NCI-H526 (cell line): ENCODE measurements around the gene TRMT112.
A peak's percentile ranks its signal among the peaks of the same experiment; 100 is the strongest.
"Not testable (repeated sequence)": the region's sequence is repeated elsewhere in the genome, so short reads cannot be mapped to it uniquely, and the experiment has no call there.

Source experiments
- DNase-seq, 2 experiments: peaks; one replicate each; lab custom pipeline; 2025; lab: John Stamatoyannopoulos, UW

TRMT112 gene

DNA sequence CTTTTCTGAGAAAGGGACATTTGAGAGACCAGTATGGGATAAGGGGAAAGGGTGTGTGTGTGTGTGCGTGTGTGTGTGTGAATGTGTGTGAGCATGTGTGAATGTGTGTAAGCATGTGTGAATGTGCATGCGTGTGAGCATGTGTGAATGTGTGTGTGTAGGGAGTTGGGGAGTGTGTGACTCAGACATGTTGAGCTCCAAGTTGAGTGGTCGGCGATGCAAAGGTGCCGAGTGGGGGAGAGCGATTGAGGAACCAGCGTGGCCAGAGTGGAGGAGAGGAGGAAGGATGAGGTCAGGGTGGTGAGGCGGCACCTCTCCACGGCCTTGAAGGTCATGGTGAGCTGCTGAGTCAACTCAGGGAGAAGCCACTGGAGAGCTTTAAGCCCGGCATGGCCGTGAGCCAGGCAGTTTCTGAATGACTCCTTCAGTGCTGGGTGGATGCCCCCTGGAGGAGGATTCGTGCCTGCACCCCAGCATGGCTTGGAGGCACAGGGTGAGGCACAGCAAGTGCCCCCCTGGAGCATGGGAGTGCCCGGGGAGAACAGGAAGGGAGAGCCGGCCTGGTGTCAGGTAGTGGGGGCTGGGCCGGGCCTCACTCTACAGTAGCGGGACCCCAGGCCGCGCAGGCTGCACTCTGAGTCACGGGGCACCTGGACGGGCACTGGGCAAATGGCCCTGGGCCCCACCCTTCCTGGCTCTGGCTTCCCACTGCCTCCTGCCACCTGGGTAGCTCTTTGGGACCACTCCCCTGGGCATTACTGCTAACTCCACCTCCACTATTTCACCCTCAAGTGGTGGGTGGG lies 14.4 kb upstream of the TRMT112 start:
- peak in 1 of 2 experiments; percentile 46 for DNase-seq

DNA sequence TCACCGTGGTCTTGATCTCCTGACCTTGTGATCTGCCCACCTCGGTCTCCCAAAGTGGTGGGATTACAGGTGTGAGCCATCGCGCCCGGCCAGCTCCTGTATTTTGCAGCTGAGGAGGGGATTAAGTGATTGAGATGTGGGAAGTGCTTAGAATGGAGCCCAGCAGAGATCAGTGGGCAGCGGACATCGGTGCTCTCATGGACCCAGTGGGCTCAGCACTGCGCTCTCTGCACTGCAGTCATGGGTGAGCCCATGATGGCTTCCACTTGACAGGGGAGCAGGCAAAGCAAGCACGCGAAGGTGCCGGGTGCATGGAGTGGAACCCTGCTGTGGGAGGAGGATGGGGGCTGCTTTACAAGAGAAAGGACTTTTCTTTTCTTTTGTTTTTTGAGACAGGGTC lies 13.5 kb upstream of the TRMT112 start:
- DNase-seq: no peak

DNA sequence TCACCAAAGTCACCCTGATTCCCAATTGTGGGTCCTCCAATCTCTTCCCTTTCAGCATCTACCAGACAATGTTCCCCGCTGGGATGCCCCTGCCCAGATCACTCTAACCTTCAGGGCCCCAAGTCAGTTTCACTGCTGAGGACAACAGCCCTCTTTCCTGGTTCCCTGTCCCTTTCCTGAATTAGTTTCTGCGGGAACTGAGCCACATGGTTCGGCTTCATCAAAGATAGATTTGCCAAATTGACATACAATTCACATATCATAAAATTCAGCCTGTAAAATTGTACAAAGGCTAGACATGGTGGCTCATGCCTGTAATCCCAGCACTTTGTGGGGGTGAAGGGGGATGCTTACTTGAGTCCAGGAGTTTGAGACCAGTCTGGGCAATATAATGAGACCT lies 10.6 kb upstream of the TRMT112 start:
- DNase-seq: no peak

DNA sequence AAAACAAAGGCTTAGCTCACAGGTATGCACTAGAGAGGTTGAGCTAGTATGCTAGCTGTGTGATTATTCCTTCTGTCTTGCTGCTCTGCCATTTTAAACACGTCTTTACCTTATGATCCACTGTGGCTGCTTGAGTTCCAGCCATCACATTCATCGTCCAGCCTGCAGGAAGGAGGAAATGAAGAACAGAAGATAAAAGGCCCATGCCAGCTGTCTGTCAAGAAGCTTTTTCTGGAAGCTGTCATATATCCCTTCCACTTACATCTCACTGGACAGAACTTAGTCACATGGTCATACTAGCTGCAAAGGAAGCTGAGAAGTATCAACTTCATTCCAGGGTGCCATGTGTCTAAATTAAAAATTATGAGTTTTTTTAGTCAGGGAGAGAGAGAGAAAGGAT lies 10.0 kb upstream of the TRMT112 start:
- no peak for DNase-seq

DNA sequence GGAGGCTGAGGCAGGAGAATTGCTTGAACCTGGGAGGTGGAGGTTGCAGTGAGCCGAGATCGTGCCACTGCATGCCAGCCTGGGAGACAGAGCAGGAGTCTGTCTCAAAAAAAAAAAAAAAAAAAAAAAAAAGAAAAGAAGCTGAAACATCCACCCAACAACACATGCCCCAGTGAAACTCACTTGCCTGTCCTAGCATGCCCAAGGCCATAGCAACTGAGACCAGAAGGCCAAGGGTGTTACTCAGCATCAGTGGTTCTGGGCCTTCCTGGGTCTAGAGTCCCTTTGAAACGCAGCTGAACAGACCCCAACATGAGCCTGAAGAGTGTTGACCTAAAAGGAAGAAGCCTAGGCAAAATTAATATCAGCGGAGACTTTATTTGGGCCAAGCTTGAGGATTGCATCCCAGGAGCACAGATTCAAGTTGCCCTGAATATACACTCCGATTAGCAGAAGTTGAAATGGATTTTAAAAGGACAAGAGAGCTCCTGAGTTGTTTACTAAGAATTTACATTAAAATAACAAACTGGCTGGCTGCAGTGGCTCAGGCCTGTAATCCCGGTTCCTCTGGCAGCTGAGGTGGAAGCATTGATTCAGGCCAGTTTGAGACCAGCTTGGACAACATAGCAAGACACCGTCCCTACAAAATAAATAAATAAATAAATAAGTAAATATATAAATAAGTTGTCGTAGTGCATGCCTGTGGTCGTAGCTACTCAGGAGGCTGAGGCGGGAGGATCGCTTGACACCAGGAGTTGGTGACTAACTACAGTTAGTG lies 7.5 kb upstream of the TRMT112 start:
- DNase-seq: no peak

DNA sequence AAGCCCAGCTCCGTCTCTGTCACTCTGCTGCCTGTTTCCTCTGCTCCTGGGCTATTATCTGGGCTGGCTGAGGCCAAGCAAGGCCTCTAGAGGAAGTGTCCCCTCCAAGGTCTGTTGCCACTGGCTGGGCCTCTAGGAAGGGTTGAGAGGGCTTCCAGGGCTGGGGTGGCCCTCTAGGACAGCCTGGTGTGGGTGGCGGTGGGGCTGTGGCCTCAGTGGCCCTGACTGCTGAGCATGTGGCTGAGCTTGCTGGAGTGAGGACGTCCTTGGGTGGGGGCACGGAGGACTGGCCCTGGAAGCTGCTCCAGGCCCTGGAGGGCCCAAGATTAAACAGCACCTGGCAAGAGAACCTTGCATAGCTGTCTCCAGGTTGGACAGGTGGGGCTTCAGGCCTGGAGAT lies 6.6 kb upstream of the TRMT112 start:
- DNase-seq: not testable (repeated sequence)

DNA sequence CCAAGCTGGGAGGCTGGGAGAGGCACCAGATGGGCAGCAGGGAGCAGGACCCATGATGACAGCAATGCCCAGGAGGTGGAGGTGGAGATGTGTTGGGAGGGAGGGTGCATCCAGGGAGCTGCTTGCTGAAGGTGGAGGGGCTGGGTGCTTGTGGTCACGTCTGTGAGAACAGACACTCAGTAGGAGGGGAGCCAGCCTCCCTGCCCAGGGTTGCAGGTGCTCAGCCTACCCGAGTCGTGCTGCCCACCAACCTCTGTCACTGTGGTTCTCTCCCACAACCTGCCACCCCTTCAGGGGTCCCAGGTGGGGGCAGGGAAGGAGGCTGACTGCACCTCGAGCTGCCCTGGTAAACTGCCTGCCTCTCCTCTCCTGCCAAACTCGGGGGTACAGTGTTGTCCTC lies 6.0 kb upstream of the TRMT112 start:
- no peak for DNase-seq

DNA sequence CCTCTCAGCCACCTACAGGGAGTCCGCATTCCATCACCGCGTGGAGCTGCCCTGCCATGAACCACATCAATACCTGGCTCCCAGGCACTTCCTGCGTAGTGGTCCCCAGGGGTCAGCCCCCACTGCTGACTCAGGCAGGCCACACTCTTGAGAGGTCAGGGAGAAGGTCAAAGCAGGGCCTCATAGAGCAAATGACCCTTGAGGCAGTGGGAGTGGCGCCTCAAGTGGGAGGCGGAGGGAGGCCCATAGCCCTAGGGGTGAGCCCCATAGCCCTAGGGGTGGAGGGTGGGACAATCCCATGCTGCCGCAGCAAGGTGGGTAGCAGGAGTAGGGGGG lies 5.5 kb upstream of the TRMT112 start:
- DNase-seq: no peak

DNA sequence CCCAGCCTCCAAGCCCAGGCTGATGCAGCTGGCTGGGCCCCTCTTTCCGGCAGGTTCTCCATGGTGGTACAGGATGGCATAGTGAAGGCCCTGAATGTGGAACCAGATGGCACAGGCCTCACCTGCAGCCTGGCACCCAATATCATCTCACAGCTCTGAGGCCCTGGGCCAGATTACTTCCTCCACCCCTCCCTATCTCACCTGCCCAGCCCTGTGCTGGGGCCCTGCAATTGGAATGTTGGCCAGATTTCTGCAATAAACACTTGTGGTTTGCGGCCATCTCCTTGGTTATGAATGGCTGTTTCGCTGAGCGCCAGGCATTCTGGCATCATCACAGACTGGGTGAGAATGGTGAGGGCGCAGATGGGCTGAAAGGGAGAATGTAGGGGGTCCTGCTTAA lies 4.2 kb upstream of the TRMT112 start:
- no peak for DNase-seq

DNA sequence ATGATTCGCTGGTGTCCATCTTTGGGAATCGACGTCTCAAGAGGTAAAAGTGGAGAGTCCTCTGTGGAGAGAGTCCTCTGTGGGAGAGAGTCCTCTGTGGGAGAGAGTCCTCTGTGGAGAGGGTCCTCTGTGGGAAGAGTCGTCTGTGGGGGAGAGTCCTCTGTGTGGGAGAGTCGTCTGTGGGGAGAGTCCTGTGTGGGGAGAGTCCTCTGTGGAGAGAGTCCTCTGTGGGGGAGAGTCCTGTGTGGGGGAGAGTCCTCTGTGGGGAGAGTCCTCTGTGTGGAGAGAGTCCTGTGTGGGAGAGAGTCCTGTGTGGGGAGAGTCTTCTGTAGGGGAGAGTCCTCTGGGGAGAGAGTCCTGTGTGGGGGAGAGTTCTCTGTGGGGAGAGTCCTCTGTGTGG lies 3.7 kb upstream of the TRMT112 start:
- DNase-seq: no peak

GRCh38 chr11:64320556-64320955 lies 3.2 kb upstream of the TRMT112 start:
- no peak for DNase-seq

DNA sequence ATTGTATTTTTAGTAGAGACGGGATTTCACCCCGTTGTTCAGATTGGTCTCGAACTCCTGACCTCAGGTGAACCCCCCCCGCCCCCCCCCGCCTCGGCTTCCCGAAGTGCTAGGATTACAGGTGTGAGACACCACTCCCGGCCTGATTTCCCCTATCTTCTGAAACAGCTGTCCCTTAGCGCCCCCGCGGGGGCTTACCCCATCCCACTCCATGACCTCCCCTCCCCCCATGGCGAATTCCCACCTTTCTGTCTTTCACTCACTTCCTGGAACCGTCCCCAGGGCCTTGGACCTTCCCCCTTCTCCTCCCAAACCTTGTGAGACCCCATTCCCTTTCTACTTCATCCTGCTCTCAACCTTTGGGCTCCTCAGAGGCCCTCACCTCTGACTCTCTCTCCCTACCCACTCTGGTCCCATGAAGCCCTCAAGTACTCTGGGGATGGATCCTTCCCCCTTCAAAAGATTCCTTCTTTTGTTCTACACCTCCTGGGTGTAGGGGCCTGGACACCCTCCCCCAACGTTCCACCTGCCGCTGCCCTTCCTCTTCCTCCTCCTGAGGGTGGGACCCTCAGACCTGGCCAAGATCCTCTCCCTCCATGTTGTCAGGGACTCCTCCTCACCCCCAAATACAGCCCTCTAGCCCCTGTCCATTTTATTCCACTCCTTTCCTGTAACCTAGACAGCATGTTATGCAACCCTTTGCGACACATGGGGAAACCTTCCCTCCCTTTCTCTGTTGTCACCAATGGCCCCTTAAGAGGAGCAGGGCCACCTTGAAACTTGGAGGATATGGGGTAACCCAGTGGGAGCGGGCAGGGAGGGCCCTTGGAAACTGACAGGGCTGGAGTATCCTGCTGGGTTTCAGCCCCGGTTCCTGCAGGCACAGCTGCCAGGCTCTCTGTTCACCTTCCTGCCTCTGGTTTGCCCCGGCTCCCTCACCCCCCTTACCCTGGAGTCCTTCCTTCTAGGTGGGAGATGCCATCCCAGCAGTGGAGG lies 1.7 kb upstream of the TRMT112 start:
- DNase-seq: no peak

DNA sequence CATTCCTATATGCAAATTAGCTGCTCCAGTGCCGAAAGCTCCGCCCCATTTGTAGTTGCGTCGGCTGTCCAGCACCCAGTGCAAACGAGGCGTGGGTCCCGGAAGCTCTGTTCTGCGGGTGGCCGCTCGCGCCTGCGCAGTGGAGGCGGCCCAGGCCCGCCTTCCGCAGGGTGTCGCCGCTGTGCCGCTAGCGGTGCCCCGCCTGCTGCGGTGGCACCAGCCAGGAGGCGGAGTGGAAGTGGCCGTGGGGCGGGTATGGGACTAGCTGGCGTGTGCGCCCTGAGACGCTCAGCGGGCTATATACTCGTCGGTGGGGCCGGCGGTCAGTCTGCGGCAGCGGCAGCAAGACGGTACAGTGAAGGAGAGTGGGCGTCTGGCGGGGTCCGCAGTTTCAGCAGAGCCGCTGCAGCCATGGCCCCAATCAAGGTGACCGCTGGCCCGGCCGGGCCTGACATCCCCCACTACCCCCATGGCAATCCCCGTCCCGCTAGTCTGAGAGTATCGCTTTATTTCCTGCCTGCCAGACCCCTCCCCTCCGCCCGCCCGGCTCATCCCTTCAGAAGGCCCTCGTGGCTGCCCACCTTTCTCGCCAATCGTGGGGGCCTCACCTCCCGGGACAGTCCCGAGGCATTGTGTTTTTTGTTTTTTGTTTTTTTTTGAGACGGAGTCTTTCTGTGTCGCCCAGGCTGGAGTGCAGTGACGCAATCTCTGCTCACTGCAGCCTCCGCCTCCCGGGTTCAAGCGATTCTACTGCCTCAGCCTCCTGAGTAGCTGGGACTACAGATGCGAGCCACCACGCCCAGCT lies 804 bp upstream of the TRMT112 start, which contains the start of gene PRDX5:
PRDX5 (plus strand) TSS at position 161 of the 805 bp plus-strand sequence; CDS start at position 256, 95 bp downstream.
- DNase-seq: peak; percentile 98 to 99

DNA sequence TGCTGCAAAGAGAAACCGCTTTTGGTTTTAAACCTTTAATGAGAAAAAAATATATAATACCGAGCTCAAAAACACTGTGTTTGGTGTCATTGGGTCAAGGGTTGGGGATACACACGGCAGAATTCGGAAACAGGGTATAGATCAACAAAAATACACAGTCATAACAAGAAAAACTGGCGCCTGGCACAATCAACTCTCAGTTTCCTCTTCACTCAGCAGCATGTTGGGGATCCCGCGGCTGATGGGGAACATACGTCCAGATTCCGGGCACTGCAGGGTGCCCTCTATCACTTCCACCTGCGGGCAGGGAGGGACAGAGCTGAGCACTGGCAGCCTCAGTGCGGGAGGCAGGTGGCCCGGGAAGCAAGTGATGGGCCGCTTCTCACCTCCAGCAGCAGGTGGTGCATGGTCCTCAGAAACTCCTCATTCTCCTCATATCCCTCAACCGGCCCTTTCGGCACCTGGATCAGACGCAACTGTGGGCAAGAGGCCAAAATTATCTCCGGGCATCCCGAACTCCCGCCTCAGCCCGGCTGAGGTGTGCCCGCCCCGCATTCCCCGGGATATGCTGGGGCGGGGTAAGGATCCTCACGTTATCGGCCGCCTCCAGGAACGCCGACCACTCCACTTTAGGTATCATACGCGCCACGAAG lies 561 bp downstream of the TRMT112 start:
- peak; percentile 52 to 62 for DNase-seq

GRCh38 chr11:64315667-64316526 lies 1.5 kb downstream of the TRMT112 start:
- not testable (repeated sequence) for DNase-seq

GRCh38 chr11:64314805-64315561 lies 2.4 kb downstream of the TRMT112 start:
- no peak for DNase-seq

GRCh38 chr11:64314146-64314804 lies 3.1 kb downstream of the TRMT112 start:
- no peak for DNase-seq

- DNase-seq: no peak
Measured at GRCh38 chr11:64313491-64314145, 3.7 kb downstream of the TRMT112 start.
